ENCODE results near the gene CBX8. TPM values are rescaled to one million over a fixed set of nuclear protein-coding genes. Genes with fewer than 3 reads are reported as not detected.

Gene CBX8
- total and polyA plus RNA-seq, 2 of the 13 experiments (the other 11 are each of a cell fraction or from before 2014, with no cell fraction given), result 0.34 to 12.6 TPM

DNA sequence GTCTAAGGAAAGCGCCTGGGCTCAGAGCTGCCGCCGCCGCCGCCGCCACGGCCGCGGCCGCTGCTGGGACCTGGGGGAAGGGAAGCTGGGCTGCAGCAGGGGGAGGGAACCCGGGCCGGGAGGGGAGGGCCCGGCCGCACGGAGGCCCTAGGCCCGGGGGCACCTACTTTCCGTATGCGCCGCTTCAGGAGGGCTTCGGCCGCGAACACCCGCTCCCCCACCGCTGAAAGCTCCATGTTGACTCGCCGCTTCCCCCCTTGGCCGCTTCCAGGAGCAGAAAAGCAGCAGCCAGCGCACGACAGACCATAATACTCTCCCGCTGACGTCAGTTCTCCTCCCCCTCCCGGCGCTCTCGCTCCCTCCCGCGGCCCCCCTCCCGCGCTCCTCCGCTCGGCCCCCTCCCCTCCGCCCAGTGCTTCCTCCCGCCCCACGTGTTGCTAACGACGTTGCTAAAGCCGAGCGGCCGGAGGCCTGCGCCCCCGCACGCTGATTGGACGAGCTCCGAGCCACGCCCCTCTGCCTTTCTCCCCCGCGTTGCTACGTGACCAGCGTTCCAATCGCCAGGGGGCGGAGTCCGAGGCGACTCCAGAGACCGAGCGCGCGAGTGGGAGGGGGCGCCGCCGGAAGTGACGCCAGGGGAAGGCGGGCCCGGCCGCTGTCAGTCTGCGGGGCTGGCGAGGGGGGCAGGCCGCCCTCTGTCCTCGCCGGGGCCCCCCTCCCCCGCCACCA lies at the start of gene CBX8 (continued):
- TF ChIP-seq JARID2 (CRISPR knock-in tag; IDR thresholded peaks at IDR 0.05; ENCODE audit: insufficient replicate concordance) (peak; percentile 44), HCFC1 (IDR thresholded peaks at IDR 0.05; ENCODE audit: low read depth, low read length) (peak; percentile 25; the same call in 1 of the 2 replicates), ZNF333 (CRISPR knock-in tag; IDR thresholded peaks at IDR 0.05; ENCODE audit: borderline replicate concordance) (peak; percentile 13; the same call in 1 of the 2 replicates), DNMT1 (CRISPR knock-in tag; IDR thresholded peaks at IDR 0.05) (no peak), ZNF234 (CRISPR knock-in tag; conservative IDR thresholded peaks at IDR 0.05) (peak; percentile 84; the same call in 1 of the 2 replicates), ZNF607 (CRISPR knock-in tag; IDR thresholded peaks at IDR 0.05; ENCODE audit: borderline replicate concordance) (peak; percentile 87), ZNF143 (CRISPR knock-in tag; IDR thresholded peaks at IDR 0.05) (peak; percentile 32; the same call in 1 of the 2 replicates), RBM22 (optimal IDR thresholded peaks at IDR 0.05; ENCODE audit: low read length) (peak; percentile 28), ZNF138 (CRISPR knock-in tag; IDR thresholded peaks at IDR 0.05; ENCODE audit: low read depth) (0 out of 2 replicates have a peak, but pooled peaks have one; percentile 64), ZNF335 (CRISPR knock-in tag; IDR thresholded peaks at IDR 0.05) (no peak), RAD51 (IDR thresholded peaks at IDR 0.05; ENCODE audit: borderline replicate concordance) (peak; percentile 50; the same call in 1 of the 2 replicates), FOXK1 (CRISPR knock-in tag; IDR thresholded peaks at IDR 0.05; ENCODE audit: borderline replicate concordance, low read depth) (peak; percentile 64), NFKB2 (CRISPR knock-in tag; IDR thresholded peaks at IDR 0.05; ENCODE audit: borderline replicate concordance) (peak; percentile 79; the same call in 1 of the 2 replicates), ZNF768 (CRISPR knock-in tag; IDR thresholded peaks at IDR 0.05) (0 out of 2 replicates have a peak, but pooled peaks have one; percentile 19)
- TF ChIP-seq, protein P1, sequence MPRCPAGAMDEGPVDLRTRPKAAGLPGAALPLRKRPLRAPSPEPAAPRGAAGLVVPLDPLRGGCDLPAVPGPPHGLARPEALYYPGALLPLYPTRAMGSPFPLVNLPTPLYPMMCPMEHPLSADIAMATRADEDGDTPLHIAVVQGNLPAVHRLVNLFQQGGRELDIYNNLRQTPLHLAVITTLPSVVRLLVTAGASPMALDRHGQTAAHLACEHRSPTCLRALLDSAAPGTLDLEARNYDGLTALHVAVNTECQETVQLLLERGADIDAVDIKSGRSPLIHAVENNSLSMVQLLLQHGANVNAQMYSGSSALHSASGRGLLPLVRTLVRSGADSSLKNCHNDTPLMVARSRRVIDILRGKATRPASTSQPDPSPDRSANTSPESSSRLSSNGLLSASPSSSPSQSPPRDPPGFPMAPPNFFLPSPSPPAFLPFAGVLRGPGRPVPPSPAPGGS (CRISPR knock-in tag; IDR thresholded peaks at IDR 0.05), result 0 out of 2 replicates have a peak, but pooled peaks have one; percentile 15
- TF ChIP-seq, protein P2, sequence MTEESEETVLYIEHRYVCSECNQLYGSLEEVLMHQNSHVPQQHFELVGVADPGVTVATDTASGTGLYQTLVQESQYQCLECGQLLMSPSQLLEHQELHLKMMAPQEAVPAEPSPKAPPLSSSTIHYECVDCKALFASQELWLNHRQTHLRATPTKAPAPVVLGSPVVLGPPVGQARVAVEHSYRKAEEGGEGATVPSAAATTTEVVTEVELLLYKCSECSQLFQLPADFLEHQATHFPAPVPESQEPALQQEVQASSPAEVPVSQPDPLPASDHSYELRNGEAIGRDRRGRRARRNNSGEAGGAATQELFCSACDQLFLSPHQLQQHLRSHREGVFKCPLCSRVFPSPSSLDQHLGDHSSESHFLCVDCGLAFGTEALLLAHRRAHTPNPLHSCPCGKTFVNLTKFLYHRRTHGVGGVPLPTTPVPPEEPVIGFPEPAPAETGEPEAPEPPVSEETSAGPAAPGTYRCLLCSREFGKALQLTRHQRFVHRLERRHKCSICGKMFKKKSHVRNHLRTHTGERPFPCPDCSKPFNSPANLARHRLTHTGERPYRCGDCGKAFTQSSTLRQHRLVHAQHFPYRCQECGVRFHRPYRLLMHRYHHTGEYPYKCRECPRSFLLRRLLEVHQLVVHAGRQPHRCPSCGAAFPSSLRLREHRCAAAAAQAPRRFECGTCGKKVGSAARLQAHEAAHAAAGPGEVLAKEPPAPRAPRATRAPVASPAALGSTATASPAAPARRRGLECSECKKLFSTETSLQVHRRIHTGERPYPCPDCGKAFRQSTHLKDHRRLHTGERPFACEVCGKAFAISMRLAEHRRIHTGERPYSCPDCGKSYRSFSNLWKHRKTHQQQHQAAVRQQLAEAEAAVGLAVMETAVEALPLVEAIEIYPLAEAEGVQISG (CRISPR knock-in tag; IDR thresholded peaks at IDR 0.05), result peak; percentile 83
- TF ChIP-seq, protein P3, sequence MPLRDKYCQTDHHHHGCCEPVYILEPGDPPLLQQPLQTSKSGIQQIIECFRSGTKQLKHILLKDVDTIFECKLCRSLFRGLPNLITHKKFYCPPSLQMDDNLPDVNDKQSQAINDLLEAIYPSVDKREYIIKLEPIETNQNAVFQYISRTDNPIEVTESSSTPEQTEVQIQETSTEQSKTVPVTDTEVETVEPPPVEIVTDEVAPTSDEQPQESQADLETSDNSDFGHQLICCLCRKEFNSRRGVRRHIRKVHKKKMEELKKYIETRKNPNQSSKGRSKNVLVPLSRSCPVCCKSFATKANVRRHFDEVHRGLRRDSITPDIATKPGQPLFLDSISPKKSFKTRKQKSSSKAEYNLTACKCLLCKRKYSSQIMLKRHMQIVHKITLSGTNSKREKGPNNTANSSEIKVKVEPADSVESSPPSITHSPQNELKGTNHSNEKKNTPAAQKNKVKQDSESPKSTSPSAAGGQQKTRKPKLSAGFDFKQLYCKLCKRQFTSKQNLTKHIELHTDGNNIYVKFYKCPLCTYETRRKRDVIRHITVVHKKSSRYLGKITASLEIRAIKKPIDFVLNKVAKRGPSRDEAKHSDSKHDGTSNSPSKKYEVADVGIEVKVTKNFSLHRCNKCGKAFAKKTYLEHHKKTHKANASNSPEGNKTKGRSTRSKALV (CRISPR knock-in tag; IDR thresholded peaks at IDR 0.05), result peak; percentile 8; the same call in 1 of the 2 replicates
- TF ChIP-seq, protein P4, sequence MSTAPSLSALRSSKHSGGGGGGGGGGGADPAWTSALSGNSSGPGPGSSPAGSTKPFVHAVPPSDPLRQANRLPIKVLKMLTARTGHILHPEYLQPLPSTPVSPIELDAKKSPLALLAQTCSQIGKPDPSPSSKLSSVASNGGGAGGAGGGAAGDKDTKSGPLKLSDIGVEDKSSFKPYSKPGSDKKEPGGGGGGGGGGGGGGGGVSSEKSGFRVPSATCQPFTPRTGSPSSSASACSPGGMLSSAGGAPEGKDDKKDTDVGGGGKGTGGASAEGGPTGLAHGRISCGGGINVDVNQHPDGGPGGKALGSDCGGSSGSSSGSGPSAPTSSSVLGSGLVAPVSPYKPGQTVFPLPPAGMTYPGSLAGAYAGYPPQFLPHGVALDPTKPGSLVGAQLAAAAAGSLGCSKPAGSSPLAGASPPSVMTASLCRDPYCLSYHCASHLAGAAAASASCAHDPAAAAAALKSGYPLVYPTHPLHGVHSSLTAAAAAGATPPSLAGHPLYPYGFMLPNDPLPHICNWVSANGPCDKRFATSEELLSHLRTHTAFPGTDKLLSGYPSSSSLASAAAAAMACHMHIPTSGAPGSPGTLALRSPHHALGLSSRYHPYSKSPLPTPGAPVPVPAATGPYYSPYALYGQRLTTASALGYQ (CRISPR knock-in tag; IDR thresholded peaks at IDR 0.05), result peak; percentile 52; the same call in 1 of the 2 replicates
- TF ChIP-seq, protein P5, sequence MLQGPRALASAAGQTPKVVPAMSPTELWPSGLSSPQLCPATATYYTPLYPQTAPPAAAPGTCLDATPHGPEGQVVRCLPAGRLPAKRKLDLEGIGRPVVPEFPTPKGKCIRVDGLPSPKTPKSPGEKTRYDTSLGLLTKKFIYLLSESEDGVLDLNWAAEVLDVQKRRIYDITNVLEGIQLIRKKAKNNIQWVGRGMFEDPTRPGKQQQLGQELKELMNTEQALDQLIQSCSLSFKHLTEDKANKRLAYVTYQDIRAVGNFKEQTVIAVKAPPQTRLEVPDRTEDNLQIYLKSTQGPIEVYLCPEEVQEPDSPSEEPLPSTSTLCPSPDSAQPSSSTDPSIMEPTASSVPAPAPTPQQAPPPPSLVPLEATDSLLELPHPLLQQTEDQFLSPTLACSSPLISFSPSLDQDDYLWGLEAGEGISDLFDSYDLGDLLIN (CRISPR knock-in tag; IDR thresholded peaks at IDR 0.05; ENCODE audit: borderline replicate concordance), result 0 out of 2 replicates have a peak, but pooled peaks have one; percentile 20

Data from HepG2 (cell line).